ENCODE data around the gene PDX1.
A peak's percentile ranks its signal among the peaks of the same experiment; 100 is the strongest.

Gene PDX1

GRCh38 chr13:27919934-27920676, at the start of gene PDX1:
Gene PDX1 (plus strand): TSS chr13:27920000. CDS start chr13:27920139, 139 bp downstream.
- DNase-seq, result peak; percentile 4

- no peak for DNase-seq
These were observed 41.5 kb upstream of the PDX1 start for GRCh38 chr13:27878274-27878673.

GRCh38 chr13:27889471-27889870, 30.3 kb upstream of the PDX1 start:
- no peak for DNase-seq

- DNase-seq, result no peak
These were observed 23.1 kb upstream of the PDX1 start for GRCh38 chr13:27896726-27897125.

- no peak for DNase-seq
These were observed 15.1 kb upstream of the PDX1 start for GRCh38 chr13:27904719-27905118.

GRCh38 chr13:27905650-27906049, 14.2 kb upstream of the PDX1 start:
- DNase-seq, result no peak

- DNase-seq, result no peak
These were observed 12.5 kb upstream of the PDX1 start for GRCh38 chr13:27907121-27907787.

GRCh38 chr13:27909378-27909777, 10.4 kb upstream of the PDX1 start:
- no peak for DNase-seq

- DNase-seq, result no peak
These were observed 8.3 kb upstream of the PDX1 start for GRCh38 chr13:27911521-27911920.

GRCh38 chr13:27913160-27913559, 6.6 kb upstream of the PDX1 start:
- no peak for DNase-seq

- DNase-seq, result no peak
These were observed 4.2 kb upstream of the PDX1 start for GRCh38 chr13:27915301-27916207.

- no peak for DNase-seq
These were observed 2.5 kb upstream of the PDX1 start for GRCh38 chr13:27917121-27917947.

- DNase-seq, result no peak
These were observed 1.5 kb upstream of the PDX1 start for GRCh38 chr13:27918041-27918917.

- DNase-seq, result no peak
These were observed 712 bp upstream of the PDX1 start for GRCh38 chr13:27918918-27919658.

- DNase-seq, result no peak
These were observed 204 bp upstream of the PDX1 start for GRCh38 chr13:27919659-27919933.

- peak; percentile 3 for DNase-seq
These were observed 1.0 kb downstream of the PDX1 start for GRCh38 chr13:27920677-27921420.

- no peak for DNase-seq
These were observed 1.7 kb downstream of the PDX1 start for GRCh38 chr13:27921421-27921960.

GRCh38 chr13:27921961-27922882, 2.4 kb downstream of the PDX1 start:
- no peak for DNase-seq
